Stimulated activated naive B cell treated with anti-CD40 and anti-IgM and Interleukin-4, amounts not matched to agents 10 μg/mL and 1 μg/mL and 100 μg/mL, for 72 hours (primary cell): ENCODE data around the gene CEMIP2.
"Not testable (repeated sequence)": the region's sequence is repeated elsewhere in the genome, so short reads cannot be mapped to it uniquely, and the experiment has no call there.

Source experiments
- ATAC-seq, 2 donors: fragments of 150-1000 bp; cut with Tn5 transposase; replicated peaks; 2 replicates each; pipeline ENCODE4 v1.10.0; 2021; ENCODE audit warnings: moderate library complexity in 1 of 2
- DNase-seq: peaks from one replicate; pipeline ENCODE4 v3.0.0; 2021
- H3K27ac Mint-ChIP-seq: one replicate; pipeline ENCODE4 v1.8.0; 2022; ENCODE audit warnings: mild to moderate bottlenecking, mixed read lengths
- H3K27me3 Mint-ChIP-seq, 2 donors: one replicate each; pipeline ENCODE4 v1.8.0; 2022; ENCODE audit warnings: mixed read lengths in 2 of 2
- H3K36me3 Mint-ChIP-seq, 2 donors: one replicate each; pipeline ENCODE4 v1.8.0; 2022; ENCODE audit warnings: mixed read lengths in 2 of 2, mild to moderate bottlenecking in 1 of 2
- H3K4me1 Mint-ChIP-seq, 2 donors: one replicate each; pipeline ENCODE4 v1.8.0; 2022; ENCODE audit warnings: mixed read lengths in 2 of 2, mild to moderate bottlenecking in 1 of 2
- H3K4me3 Mint-ChIP-seq, 2 donors: one replicate each; pipeline ENCODE4 v1.8.0; 2022; ENCODE audit warnings: mild to moderate bottlenecking in 2 of 2, mixed read lengths in 2 of 2, moderate library complexity in 1 of 2
- H3K9me3 Mint-ChIP-seq, 2 donors: one replicate each; pipeline ENCODE4 v1.8.0; 2022; ENCODE audit warnings: mixed read lengths in 2 of 2, mild to moderate bottlenecking in 1 of 2

Gene CEMIP2, protein sequence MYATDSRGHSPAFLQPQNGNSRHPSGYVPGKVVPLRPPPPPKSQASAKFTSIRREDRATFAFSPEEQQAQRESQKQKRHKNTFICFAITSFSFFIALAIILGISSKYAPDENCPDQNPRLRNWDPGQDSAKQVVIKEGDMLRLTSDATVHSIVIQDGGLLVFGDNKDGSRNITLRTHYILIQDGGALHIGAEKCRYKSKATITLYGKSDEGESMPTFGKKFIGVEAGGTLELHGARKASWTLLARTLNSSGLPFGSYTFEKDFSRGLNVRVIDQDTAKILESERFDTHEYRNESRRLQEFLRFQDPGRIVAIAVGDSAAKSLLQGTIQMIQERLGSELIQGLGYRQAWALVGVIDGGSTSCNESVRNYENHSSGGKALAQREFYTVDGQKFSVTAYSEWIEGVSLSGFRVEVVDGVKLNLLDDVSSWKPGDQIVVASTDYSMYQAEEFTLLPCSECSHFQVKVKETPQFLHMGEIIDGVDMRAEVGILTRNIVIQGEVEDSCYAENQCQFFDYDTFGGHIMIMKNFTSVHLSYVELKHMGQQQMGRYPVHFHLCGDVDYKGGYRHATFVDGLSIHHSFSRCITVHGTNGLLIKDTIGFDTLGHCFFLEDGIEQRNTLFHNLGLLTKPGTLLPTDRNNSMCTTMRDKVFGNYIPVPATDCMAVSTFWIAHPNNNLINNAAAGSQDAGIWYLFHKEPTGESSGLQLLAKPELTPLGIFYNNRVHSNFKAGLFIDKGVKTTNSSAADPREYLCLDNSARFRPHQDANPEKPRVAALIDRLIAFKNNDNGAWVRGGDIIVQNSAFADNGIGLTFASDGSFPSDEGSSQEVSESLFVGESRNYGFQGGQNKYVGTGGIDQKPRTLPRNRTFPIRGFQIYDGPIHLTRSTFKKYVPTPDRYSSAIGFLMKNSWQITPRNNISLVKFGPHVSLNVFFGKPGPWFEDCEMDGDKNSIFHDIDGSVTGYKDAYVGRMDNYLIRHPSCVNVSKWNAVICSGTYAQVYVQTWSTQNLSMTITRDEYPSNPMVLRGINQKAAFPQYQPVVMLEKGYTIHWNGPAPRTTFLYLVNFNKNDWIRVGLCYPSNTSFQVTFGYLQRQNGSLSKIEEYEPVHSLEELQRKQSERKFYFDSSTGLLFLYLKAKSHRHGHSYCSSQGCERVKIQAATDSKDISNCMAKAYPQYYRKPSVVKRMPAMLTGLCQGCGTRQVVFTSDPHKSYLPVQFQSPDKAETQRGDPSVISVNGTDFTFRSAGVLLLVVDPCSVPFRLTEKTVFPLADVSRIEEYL (N-terminal part only)

DNA sequence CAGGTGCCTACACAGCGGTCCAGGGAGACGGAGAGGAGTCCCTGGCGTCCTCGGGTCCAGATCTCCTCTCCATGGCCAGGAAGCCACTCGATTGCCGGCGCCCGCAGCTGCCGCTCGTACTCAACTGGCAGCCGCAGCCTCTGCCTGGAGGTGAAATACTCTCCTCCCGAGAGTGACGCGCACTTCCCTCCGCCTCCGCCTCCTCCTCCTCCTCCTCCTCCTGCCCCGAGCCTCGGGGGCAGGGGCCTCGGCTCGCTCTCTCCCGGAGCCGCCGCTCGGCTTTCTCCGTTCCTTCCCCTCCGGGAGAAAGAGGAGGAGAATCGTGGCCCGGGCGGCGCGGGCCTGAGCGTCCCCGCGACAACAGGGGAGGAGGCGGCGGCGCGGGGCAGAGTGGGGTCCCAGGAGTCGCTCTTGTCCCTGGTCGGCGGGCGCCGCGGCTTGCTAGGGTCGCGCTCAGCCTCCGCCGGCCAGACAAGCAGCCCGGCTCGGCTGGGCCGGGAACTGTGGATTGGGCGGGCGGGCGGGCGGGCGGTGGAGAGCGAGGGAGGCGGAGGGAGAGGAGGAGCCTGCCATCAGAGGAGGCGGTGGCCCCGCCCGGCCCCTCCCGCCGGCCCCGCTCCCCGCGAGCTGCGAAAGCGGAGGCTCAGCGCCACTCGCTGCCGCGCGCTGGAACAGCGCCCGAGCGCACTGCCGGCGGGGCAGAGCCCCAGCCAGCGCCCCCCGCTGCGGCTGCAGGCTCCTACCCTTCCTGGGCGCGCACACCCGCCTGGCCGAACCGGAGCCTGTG, at the start of gene CEMIP2:
Gene CEMIP2, minus strand, starts transcription at position 126 of the 787 bp plus-strand sequence. CDS start 18,140 bp downstream, outside the sequence.
- Mint-ChIP-seq H3K27ac (peak within 1 kb of the TSS; percentile 96), H3K27me3 (no peaks in the 10 kb centered on the region), H3K4me3 (peak within 1 kb of the TSS; percentile 95), H3K9me3 (no peaks in the 10 kb centered on the region), H3K36me3 (peaks cover 0 to 3% of the 10 kb centered on the region in 2 donors), H3K4me1 (peaks cover 32 to 53% of the 10 kb centered on the region in 2 donors)
- DNase-seq = peak; percentile 84
- peak; percentile 82 to 88 for ATAC-seq

DNA sequence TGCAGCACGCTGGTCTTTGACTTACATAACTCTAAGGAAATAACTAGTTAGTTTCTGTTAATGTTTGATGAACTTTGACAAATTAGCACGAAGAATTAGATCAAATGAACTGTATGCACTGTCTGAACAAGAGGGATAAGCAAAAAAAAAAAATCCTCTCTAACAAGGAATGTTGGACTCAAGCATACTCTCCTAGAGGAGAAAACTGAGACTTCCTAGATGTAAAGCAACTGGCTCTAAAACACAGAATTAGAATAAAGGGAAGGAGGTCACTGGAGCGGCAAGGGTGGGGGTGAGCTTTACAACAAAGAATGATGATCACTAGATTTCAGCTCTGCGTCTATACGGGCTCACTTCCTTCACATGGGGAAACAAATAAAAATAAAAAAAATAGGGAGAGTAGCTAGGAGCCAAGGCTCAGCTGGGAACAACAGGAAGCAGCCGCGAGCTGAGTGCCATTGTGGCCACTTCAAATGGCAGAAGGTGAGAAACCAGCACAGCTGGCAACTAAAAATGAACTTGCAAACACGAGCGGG, 48.7 kb upstream of the CEMIP2 start:
- Mint-ChIP-seq H3K4me1 (peaks cover 15 to 18% of the 10 kb centered on the region in 2 donors), H3K9me3 (no peaks in the 10 kb centered on the region), H3K27me3 (no peaks in the 10 kb centered on the region), H3K4me3 (peak overlapping the region in 1 of 2 donors; percentile 34), H3K27ac (no peak overlapping the region), H3K36me3 (no peaks in the 10 kb centered on the region)
- DNase-seq = no peak
- ATAC-seq = no peak

DNA sequence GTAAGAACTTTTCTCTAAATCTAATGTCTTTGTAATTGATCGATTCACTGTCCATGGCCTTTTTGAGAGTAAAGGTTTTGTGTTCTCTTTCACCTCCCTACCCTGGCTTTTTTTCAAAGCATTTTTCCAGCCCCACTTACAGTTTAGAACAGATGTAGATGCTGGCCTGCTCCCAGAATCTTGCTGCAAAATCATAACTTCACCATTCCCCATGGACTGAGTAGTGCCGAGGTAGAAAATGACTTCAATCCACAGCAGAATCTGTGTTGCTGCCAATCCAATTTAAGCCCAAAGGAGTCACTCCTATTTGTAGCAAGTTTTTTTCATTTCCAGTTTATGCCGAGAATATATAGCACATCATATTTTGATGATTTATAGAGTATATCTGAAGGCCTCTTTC, 46.5 kb upstream of the CEMIP2 start:
- no peaks in the 10 kb centered on the region for H3K9me3 Mint-ChIP-seq
- ATAC-seq = no peak
- H3K4me1 Mint-ChIP-seq = peaks cover 15 to 18% of the 10 kb centered on the region in 2 donors
- no peak for DNase-seq
- no peaks in the 10 kb centered on the region for H3K36me3 Mint-ChIP-seq
- H3K27me3 Mint-ChIP-seq = no peaks in the 10 kb centered on the region
- H3K4me3 Mint-ChIP-seq = no peak overlapping the region
- H3K27ac Mint-ChIP-seq = no peak overlapping the region

DNA sequence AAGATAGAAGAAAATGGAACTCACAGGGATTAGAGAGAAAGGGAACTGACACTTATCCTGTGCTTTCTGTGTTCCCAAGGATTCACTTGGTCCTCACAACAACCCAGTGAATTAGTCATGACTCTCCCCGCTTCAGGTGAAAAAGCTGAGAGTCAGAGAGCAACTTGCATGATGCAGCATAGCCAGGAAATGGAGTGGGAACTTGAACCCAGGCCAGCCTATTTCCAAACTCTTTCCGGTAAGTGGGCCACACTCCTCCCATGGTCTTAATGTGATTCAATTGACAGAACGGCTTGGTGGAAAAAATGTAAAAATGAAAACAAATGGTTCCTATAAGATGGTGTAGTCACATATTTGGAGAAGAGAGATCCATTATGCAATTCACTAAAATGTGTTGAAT, 45.9 kb upstream of the CEMIP2 start:
- Mint-ChIP-seq H3K27me3 (no peaks in the 10 kb centered on the region), H3K4me1 (peaks cover 15 to 18% of the 10 kb centered on the region in 2 donors), H3K4me3 (no peak overlapping the region), H3K27ac (no peak overlapping the region), H3K36me3 (no peaks in the 10 kb centered on the region), H3K9me3 (no peaks in the 10 kb centered on the region)
- DNase-seq (no peak), ATAC-seq (no peak)

DNA sequence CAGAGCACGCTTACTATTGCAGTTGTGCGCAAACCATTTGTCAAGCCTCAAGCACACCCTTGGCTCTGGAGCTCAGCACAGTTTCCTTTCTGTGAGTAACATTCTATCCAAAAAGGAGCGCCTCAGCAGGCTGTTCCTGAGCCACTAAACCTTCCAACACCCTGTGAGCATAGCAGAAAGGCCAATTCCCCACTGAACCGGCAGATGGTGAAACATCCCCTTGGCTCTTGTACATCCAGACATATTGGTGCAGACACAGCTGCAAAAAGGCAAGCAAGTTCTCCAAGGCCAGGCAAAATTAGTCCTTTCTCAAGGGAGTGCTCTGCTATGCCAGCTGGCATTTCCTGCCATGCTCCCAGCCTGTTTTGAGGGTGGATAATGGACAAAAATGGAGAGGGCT, 44.1 kb upstream of the CEMIP2 start:
- no peak overlapping the region for H3K27ac Mint-ChIP-seq

DNA sequence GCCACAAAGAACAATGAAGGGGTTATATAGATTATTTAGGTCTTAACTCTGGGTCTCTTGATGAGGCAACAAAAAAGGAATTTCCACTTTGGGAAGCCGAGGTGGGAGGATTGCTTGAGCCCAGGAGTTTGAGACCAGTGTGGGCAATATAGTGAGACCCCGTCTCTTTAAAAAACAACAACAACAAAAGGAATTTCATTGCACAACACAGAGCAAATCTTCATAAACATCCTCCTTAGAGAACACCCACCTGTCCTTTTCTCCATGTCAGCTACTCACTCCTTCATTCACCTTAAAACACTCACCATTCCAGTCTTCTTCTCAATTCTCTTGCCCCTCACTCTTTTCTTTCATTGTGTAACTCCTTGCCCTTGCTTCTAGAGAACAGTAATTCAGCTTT, 39.8 kb upstream of the CEMIP2 start:
- Mint-ChIP-seq H3K4me3 (no peak overlapping the region), H3K27me3 (no peaks in the 10 kb centered on the region), H3K4me1 (peaks cover 7 to 12% of the 10 kb centered on the region in 2 donors), H3K36me3 (peaks cover 2 to 3% of the 10 kb centered on the region in 2 donors), H3K9me3 (peaks cover 0 to 1% of the 10 kb centered on the region in 2 donors), H3K27ac (no peak overlapping the region)
- DNase-seq (no peak), ATAC-seq (no peak)

More for the DNA sequence above, 44.1 kb upstream of the CEMIP2 start:
- Mint-ChIP-seq H3K4me1 (peaks cover 10 to 22% of the 10 kb centered on the region in 2 donors), H3K4me3 (no peak overlapping the region), H3K36me3 (no peaks in the 10 kb centered on the region), H3K9me3 (no peaks in the 10 kb centered on the region), H3K27me3 (no peaks in the 10 kb centered on the region)
- no peak for ATAC-seq
- no peak for DNase-seq

DNA sequence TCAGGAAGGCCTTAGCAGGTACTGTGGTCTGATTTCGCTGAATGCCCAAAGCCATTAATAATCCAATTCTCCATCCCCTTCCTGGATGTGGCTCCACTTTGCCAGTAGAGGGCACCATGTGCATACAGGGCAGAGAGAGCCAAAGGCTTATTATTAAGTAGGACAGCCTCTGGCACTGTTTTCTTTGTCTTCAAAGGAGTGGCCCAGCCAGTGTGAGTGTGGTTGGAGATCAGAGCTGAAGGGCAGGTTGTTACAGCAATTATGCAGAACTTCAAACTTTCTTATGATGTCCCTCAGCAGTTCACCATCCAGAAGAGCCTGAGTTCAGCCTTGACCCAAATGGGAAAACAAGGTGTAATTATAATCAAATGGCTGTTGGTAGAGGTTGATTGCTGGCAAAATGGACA, 38.6 kb upstream of the CEMIP2 start:
- DNase-seq (peak; percentile 61), ATAC-seq (peak; percentile 98 to 99)
- Mint-ChIP-seq H3K9me3 (peaks cover 0 to 5% of the 10 kb centered on the region in 2 donors), H3K36me3 (peaks cover 2 to 8% of the 10 kb centered on the region in 2 donors), H3K27ac (no peak overlapping the region), H3K4me3 (no peak overlapping the region), H3K27me3 (no peaks in the 10 kb centered on the region), H3K4me1 (peaks cover 8 to 19% of the 10 kb centered on the region in 2 donors)

DNA sequence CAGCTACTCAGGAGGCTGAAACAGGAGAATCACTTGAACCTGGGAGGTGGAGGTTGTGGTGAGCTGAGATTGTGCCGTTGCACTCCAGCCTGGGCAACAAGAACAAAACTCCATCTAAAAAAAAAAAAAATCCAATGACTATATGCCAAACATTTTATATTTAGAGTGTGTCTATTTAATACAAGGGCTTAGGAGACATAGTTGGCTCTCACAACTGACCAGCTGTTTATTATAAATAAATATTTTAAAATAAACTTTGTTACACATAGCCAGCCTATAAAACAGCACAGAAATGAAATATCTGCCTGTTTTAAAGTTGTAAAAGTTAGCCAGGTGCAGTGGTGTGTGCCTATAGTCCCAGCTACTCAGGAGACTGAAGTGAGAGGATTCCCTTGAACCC, 36.8 kb upstream of the CEMIP2 start:
- H3K27me3 Mint-ChIP-seq, H3K9me3 Mint-ChIP-seq, H3K27ac Mint-ChIP-seq, DNase-seq, H3K4me3 Mint-ChIP-seq, H3K36me3 Mint-ChIP-seq, ATAC-seq: not testable (repeated sequence)
- H3K4me1 Mint-ChIP-seq = peaks cover 8 to 26% of the 10 kb centered on the region in 2 donors

DNA sequence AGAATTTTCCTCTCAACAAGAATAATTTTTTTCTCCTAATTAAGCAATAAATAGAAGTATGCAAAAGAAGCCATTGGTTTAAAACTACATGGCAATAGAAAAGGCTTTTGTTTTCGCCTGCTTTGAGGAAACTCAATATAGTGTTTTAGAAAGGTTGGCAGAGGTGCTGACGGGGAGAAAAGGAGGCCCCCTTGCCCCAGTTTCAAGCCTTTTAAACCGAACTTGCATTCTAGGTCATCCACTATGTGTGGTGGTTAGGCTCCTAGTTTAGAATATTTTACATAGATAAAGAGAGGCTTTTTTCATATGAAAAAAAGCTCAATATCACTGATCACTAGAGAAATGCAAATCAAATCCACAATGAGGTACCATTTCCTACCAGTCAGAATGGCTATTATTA, 33.5 kb upstream of the CEMIP2 start:
- Mint-ChIP-seq H3K27ac (no peak overlapping the region), H3K9me3 (peaks cover 0 to 7% of the 10 kb centered on the region in 2 donors), H3K4me3 (no peak overlapping the region), H3K27me3 (no peaks in the 10 kb centered on the region), H3K36me3 (peaks cover 2 to 8% of the 10 kb centered on the region in 2 donors), H3K4me1 (peaks cover 11 to 30% of the 10 kb centered on the region in 2 donors)
- ATAC-seq (no peak), DNase-seq (no peak)

DNA sequence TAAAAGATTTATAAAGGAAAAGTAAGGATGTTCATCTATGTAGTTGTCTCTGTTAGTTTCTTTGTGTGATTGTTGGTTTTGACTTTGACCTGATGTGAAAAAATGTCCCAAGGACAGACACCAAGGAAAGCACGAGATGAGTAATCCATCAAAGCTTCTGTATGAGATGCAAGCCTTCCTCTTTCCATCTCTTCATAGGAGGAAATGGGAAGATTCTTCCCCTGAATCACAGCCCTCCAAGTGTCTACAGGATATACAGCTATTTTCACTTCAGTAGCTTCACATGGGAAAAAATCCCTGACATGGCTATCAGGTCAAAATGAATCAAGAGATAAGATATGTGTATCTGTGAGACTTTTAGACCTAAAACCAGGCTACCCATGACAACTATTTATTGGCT, 29.0 kb upstream of the CEMIP2 start:
- ATAC-seq (no peak), DNase-seq (no peak)
- peaks cover 0 to 3% of the 10 kb centered on the region in 2 donors for H3K9me3 Mint-ChIP-seq
- peaks cover 0 to 1% of the 10 kb centered on the region in 2 donors for H3K36me3 Mint-ChIP-seq
- H3K27me3 Mint-ChIP-seq = no peaks in the 10 kb centered on the region
- H3K4me1 Mint-ChIP-seq = peaks cover 35 to 70% of the 10 kb centered on the region in 2 donors
- H3K27ac Mint-ChIP-seq = peak overlapping the region; percentile 82
- no peak overlapping the region for H3K4me3 Mint-ChIP-seq

DNA sequence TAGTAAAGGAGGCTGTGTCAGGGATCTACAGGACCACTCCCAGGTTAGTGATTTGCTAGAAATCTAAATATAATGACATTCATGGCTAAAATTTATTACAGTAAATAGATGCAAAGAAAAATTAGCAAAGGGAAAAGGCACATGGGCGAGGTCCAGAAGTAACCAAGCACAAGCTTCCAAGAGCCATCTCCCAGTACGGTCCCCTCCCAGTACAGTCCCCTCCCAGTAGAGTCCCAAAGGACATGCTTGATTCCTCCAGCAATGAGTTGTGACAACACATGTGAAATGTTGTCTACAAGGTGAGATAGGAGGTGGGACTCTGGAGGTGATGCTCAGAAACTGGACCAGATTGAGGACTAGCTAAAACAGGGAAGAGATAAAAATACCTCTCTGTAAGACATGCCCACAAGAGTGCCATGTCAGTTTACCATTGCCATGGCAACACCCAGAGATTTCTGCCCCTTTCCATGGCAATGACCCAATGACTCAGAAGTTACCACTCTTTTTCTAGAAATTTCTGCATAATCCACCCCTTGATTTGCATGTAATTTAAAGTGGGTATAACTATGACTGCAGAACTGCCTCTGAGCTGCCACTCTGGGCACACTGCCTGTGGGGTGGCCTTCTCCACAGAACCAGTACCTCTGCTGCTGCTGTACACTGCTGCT, 27.9 kb upstream of the CEMIP2 start:
- Mint-ChIP-seq H3K27ac (peak overlapping the region; percentile 89), H3K4me3 (peak overlapping the region in 1 of 2 donors; percentile 6), H3K4me1 (peaks cover 41 to 73% of the 10 kb centered on the region in 2 donors), H3K27me3 (no peaks in the 10 kb centered on the region), H3K9me3 (peaks cover 0 to 3% of the 10 kb centered on the region in 2 donors), H3K36me3 (no peaks in the 10 kb centered on the region)
- ATAC-seq (peak; percentile 38 to 60), DNase-seq (peak; percentile 28)

DNA sequence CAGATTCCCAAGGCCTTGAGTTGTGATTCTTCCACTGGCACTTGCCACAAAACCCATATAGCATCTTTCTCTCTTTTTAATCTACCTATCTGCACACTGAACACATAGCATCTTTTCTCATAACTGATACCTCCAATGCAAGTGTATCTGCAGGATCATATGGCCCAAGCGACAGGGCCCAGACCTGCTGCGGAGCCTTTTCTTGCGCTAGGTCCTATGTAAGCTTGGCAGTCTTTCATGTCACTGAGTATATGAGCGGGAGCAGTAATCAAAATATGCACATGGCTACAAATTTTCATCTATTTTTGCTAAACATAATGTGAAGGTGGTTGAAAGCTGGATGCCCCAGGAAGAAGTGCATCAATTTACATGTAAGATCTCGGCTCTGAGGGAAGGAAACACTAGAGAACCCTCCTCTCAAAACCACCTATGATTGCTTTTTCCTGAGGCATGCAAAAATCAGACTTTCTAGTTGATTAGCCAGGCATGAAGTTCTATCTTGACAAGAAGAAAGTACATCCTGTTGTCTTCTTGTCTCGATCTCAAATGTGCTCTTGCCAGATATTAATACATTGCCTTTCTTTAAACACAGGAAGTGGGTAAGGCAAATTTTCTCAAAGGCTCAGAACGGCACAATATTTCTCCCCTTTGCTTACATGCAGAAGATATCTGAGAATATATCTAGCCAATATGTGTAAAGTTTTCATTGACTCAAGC, 26.9 kb upstream of the CEMIP2 start:
- no peaks in the 10 kb centered on the region for H3K27me3 Mint-ChIP-seq
- peak; percentile 79 to 87 for ATAC-seq
- peak overlapping the region; percentile 37 to 60 for H3K4me3 Mint-ChIP-seq
- H3K36me3 Mint-ChIP-seq = no peaks in the 10 kb centered on the region
- peak overlapping the region; percentile 88 for H3K27ac Mint-ChIP-seq
- peaks cover 45 to 75% of the 10 kb centered on the region in 2 donors for H3K4me1 Mint-ChIP-seq
- no peak for DNase-seq
- H3K9me3 Mint-ChIP-seq = peaks cover 0 to 3% of the 10 kb centered on the region in 2 donors
